PC-3 (cell line): ENCODE measurements around the gene VWA8. TPM values are rescaled to one million over a fixed set of nuclear protein-coding genes. Genes with fewer than 3 reads are reported as not detected.

ENCODE experiments used
- ATAC-seq: fragments of 200-7000 bp; cut with Tn5 transposase; 2 replicates; pipeline ENCODE4 v1.9.1; 2020; ENCODE audit warnings: mild to moderate bottlenecking, moderate library complexity
- BruUV-seq: library from RNA; stranded (reverse); fragments of 400-500 nt; replicated peaks from 2 replicates; lab custom pipeline; 2021; lab: Mats Ljungman, UMichigan
- CTCF ChIA-PET: fragments of 300-600 bp; sonication (Branson Sonifier 250); formaldehyde crosslinking; loops from one replicate; lab custom pipeline; 2022; ENCODE audit warnings: antibody characterized with exemption; lab: Charles Lee
- POLR2A ChIA-PET: fragments of 300-600 bp; sonication (Branson Sonifier 250); formaldehyde crosslinking; loops from one replicate; lab custom pipeline; 2022; ENCODE audit warnings: antibody characterized with exemption; ENCODE audit not compliant: unreplicated experiment; lab: Charles Lee
- DNase-seq: peaks from one replicate; pipeline ENCODE4 v3.0.0-alpha.2; 2015
- H2AFZ ChIP-seq: fragments of 300-600 bp; sonication (generic); 2 replicates; pipeline ENCODE4 v1.6.0; 2016; ENCODE audit warnings: antibody characterized with exemption, low read length
- H3F3A ChIP-seq: fragments of 300-600 bp; sonication (generic); one replicate; pipeline ENCODE4 v1.6.0; 2017; ENCODE audit warnings: antibody characterized with exemption, low read length, control low read depth, mild to moderate bottlenecking; ENCODE audit not compliant: unreplicated experiment
- H3K27ac ChIP-seq: fragments of 300-600 bp; sonication (generic); 2 replicates; pipeline ENCODE4 v1.5.1; 2016; ENCODE audit warnings: mild to moderate bottlenecking, low read length
- H3K27me3 ChIP-seq: fragments of 300-600 bp; sonication (generic); 2 replicates; pipeline ENCODE4 v1.6.1; 2016; ENCODE audit warnings: low read length, mixed read lengths
- H3K36me3 ChIP-seq: fragments of 300-600 bp; sonication (generic); 2 replicates; pipeline ENCODE4 v1.6.1; 2016; ENCODE audit warnings: low read depth, mixed run types, low read length, mixed read lengths
- H3K4me1 ChIP-seq: fragments of 300-600 bp; sonication (generic); 2 replicates; pipeline ENCODE4 v1.5.1; 2016; ENCODE audit warnings: low read length; ENCODE audit not compliant: insufficient read depth
- H3K4me2 ChIP-seq: fragments of 300-600 bp; sonication (generic); 2 replicates; pipeline ENCODE4 v1.6.0; 2016; ENCODE audit warnings: low read length
- H3K4me3 ChIP-seq: fragments of 300-600 bp; sonication (generic); 2 replicates; pipeline ENCODE4 v1.5.1; 2016; ENCODE audit warnings: mild to moderate bottlenecking, low read length, mixed read lengths
- H3K79me2 ChIP-seq: fragments of 300-600 bp; sonication (generic); 2 replicates; pipeline ENCODE4 v1.6.1; 2017; ENCODE audit warnings: low read length, mixed read lengths
- H3K9ac ChIP-seq: fragments of 300-600 bp; sonication (generic); 2 replicates; pipeline ENCODE4 v1.6.0; 2016; ENCODE audit warnings: mild to moderate bottlenecking, low read length
- H3K9me2 ChIP-seq: fragments of 300-600 bp; sonication (generic); replicated peaks from 2 replicates; pipeline ENCODE4 v1.6.1; 2016; ENCODE audit warnings: mixed run types, low read length, mixed read lengths
- H3K9me3 ChIP-seq: fragments of 300-600 bp; sonication (generic); 2 replicates; pipeline ENCODE4 v1.6.1; 2016; ENCODE audit warnings: low read length, mixed read lengths
- H4K20me1 ChIP-seq: fragments of 300-600 bp; sonication (generic); 2 replicates; pipeline ENCODE4 v1.6.1; 2016; ENCODE audit warnings: low read length, mixed read lengths
- EZH2 ChIP-seq: fragments of 300-600 bp; sonication (generic); IDR thresholded peaks from one replicate; pipeline ENCODE4 v1.6.1; 2017; ENCODE audit warnings: antibody characterized with exemption, mild to moderate bottlenecking, low read length; ENCODE audit not compliant: unreplicated experiment
- EZH2phosphoT487 ChIP-seq: fragments of 300-600 bp; sonication (generic); IDR thresholded peaks from 2 replicates; pipeline ENCODE4 v1.6.1; 2018; ENCODE audit warnings: mild to moderate bottlenecking, antibody characterized with exemption, low read length, borderline replicate concordance
- intact Hi-C: fragments of 100-400 bp; cut with micrococcal nuclease; formaldehyde crosslinking; loops from 2 replicates; pipeline ENCODE4 v1.9.0; 2023
- total RNA-seq: library from RNA; depleted of rRNA; stranded (reverse); fragments of >200 nt; gene quantifications from 2 replicates; pipeline ENCODE4 v1.2.3, GENCODE V29; 2014
- TF ChIP-seq, protein P1 (sequence below): fragments of 300-600 bp; sonication (generic); conservative IDR thresholded peaks from 2 replicates; pipeline ENCODE4 v1.5.1; 2017; ENCODE audit warnings: antibody characterized with exemption, low read depth, mild to moderate bottlenecking, low read length

Gene VWA8
- total RNA-seq, 1 experiment from 2014 or later, result 10.0 TPM

GRCh38 chr13:41682001-41682400, 278.9 kb downstream of the VWA8 start:
- Histone ChIP-seq H2AFZ (no peak overlapping the region), H3K9me2 (no peaks in the 10 kb centered on the region), H3K27me3 (no peaks in the 10 kb centered on the region), H3K79me2 (no peaks in the 10 kb centered on the region), H4K20me1 (no peaks in the 10 kb centered on the region), H3K36me3 (no peaks in the 10 kb centered on the region), H3K27ac (no peak overlapping the region), H3K4me1 (no peaks in the 10 kb centered on the region), H3K4me3 (no peak overlapping the region), H3K4me2 (no peak overlapping the region), H3K9ac (no peak overlapping the region), H3F3A (no peaks in the 10 kb centered on the region), H3K9me3 (no peaks in the 10 kb centered on the region)
- intact Hi-C loops, result no loop called here
- no TSS peak for BruUV-seq
- TF ChIP-seq EZH2phosphoT487 (no peak), EZH2 (no peak)
- TF ChIP-seq, protein P1, sequence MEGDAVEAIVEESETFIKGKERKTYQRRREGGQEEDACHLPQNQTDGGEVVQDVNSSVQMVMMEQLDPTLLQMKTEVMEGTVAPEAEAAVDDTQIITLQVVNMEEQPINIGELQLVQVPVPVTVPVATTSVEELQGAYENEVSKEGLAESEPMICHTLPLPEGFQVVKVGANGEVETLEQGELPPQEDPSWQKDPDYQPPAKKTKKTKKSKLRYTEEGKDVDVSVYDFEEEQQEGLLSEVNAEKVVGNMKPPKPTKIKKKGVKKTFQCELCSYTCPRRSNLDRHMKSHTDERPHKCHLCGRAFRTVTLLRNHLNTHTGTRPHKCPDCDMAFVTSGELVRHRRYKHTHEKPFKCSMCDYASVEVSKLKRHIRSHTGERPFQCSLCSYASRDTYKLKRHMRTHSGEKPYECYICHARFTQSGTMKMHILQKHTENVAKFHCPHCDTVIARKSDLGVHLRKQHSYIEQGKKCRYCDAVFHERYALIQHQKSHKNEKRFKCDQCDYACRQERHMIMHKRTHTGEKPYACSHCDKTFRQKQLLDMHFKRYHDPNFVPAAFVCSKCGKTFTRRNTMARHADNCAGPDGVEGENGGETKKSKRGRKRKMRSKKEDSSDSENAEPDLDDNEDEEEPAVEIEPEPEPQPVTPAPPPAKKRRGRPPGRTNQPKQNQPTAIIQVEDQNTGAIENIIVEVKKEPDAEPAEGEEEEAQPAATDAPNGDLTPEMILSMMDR, result no peak
- DNase-seq, result no peak
- no peak for ATAC-seq
- ChIA-PET CTCF (no interaction called here), POLR2A (no interaction called here)

GRCh38 chr13:41681587-41681986, 279.3 kb downstream of the VWA8 start:
- Histone ChIP-seq H3K9ac (no peak overlapping the region), H3K4me2 (no peak overlapping the region), H3K27me3 (no peaks in the 10 kb centered on the region), H3K4me3 (no peak overlapping the region), H3K9me2 (no peaks in the 10 kb centered on the region), H2AFZ (no peak overlapping the region), H3K9me3 (no peaks in the 10 kb centered on the region), H4K20me1 (no peaks in the 10 kb centered on the region), H3K79me2 (no peaks in the 10 kb centered on the region), H3K36me3 (no peaks in the 10 kb centered on the region), H3F3A (no peaks in the 10 kb centered on the region), H3K4me1 (no peaks in the 10 kb centered on the region), H3K27ac (no peak overlapping the region)
- CTCF ChIA-PET, result no interaction called here
- POLR2A ChIA-PET, result no interaction called here
- BruUV-seq, result no TSS peak
- no peak for DNase-seq
- intact Hi-C loops, result no loop called here
- ATAC-seq, result no peak
- TF ChIP-seq EZH2phosphoT487, result no peak
- TF ChIP-seq EZH2, result no peak
- TF ChIP-seq, protein P1, result no peak

DNA sequence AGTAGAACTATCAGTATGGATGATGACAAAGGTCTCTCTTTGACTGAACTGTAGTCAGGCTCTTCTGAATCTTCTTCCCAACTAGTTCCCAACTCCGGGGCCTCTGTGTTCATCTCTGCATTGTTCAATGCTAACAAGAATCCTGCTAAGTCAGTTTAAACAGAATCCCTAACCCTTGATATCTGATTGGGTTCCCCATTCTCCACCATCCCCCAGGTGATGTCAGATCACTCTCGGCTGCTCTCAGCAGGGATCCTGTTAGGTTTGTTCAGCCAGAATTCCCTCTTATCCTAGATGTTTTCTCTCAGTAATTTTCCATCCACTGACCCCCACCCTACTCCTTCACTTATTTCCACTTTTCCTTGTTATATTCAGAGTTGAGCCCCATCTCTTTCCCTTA, 280.0 kb downstream of the VWA8 start:
- H3F3A ChIP-seq, result no peaks in the 10 kb centered on the region
- ATAC-seq (no peak), DNase-seq (no peak)
- H3K9me2 ChIP-seq, result no peaks in the 10 kb centered on the region
- ChIA-PET CTCF (no interaction called here), POLR2A (no interaction called here)
- H3K27me3 ChIP-seq, result no peaks in the 10 kb centered on the region
- no peak overlapping the region for H3K9ac ChIP-seq
- no peaks in the 10 kb centered on the region for H3K9me3 ChIP-seq
- no peak overlapping the region for H3K27ac ChIP-seq
- H3K4me2 ChIP-seq, result no peak overlapping the region
- no peaks in the 10 kb centered on the region for H3K4me1 ChIP-seq
- no peaks in the 10 kb centered on the region for H4K20me1 ChIP-seq
- H3K36me3 ChIP-seq, result no peaks in the 10 kb centered on the region
- intact Hi-C loops, result no loop called here
- no peaks in the 10 kb centered on the region for H3K79me2 ChIP-seq
- no peak overlapping the region for H2AFZ ChIP-seq
- TF ChIP-seq, protein P1, result no peak
- TF ChIP-seq EZH2, result no peak
- no peak for TF ChIP-seq EZH2phosphoT487
- no TSS peak for BruUV-seq
- H3K4me3 ChIP-seq, result no peak overlapping the region
